Liver (tissue), 3 donors: ENCODE data around the gene WIZ.

Source experiments
- HNF4G ChIP-seq: IDR thresholded peaks from 2 replicates; pipeline ENCODE4 v1.6.1; 2016; ENCODE audit warnings: antibody characterized with exemption
- RXRA ChIP-seq, 2 donors: IDR thresholded peaks; 2 replicates each; pipeline ENCODE4 v1.6.1; 2017 to 2018; ENCODE audit warnings: antibody characterized with exemption in 2 of 2, mild to moderate bottlenecking in 1 of 2
- SP1 ChIP-seq: IDR thresholded peaks from 2 replicates; pipeline ENCODE4 v1.6.1; 2018; ENCODE audit warnings: antibody characterized with exemption, mild to moderate bottlenecking
- TF ChIP-seq, protein P1 (sequence below): fragments of 150-350 bp; IDR thresholded peaks from 2 replicates; pipeline ENCODE4 v1.5.1; 2017; ENCODE audit warnings: improper control_type of control experiment, low read depth, low read length; ENCODE audit not compliant: missing input control
- TF ChIP-seq, protein P2 (sequence below): IDR thresholded peaks from 2 replicates; pipeline ENCODE4 v1.6.1; 2016; ENCODE audit warnings: antibody characterized with exemption
- TF ChIP-seq, protein P3 (sequence below): IDR thresholded peaks from 2 replicates; pipeline ENCODE4 v1.6.1; 2016; ENCODE audit warnings: antibody characterized with exemption
- donor health status: healthy.
- donor health status: healthy.

DNA sequence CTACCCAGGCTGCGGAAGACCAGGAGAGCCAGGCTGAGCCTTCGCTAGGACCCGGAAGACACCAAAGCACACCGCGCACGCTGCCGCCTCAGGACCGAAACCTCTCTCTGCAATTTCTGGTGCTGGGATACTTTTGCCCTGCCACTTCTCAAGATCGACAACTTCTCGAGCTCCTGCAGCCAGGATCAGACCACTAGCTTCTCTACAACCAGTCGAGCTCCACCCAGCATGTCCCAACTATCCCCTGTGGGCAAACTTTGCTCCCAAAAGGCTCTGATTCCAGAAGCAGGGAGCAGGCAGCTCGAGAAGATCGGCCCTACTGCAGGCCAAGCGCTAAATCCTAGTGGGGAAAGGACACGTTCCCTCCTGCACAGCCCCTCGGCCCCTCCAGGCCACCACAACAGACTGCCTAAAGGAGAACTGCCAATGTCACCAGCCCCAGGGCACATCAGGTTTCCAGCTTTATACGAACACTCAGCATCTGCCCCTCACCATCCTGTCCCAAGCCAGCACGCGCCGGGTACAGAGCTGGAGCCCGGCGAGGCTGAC is 71.1 kb downstream of the WIZ start:
- TF ChIP-seq, protein P1, sequence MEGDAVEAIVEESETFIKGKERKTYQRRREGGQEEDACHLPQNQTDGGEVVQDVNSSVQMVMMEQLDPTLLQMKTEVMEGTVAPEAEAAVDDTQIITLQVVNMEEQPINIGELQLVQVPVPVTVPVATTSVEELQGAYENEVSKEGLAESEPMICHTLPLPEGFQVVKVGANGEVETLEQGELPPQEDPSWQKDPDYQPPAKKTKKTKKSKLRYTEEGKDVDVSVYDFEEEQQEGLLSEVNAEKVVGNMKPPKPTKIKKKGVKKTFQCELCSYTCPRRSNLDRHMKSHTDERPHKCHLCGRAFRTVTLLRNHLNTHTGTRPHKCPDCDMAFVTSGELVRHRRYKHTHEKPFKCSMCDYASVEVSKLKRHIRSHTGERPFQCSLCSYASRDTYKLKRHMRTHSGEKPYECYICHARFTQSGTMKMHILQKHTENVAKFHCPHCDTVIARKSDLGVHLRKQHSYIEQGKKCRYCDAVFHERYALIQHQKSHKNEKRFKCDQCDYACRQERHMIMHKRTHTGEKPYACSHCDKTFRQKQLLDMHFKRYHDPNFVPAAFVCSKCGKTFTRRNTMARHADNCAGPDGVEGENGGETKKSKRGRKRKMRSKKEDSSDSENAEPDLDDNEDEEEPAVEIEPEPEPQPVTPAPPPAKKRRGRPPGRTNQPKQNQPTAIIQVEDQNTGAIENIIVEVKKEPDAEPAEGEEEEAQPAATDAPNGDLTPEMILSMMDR = no peak
- no peak for TF ChIP-seq HNF4G
- TF ChIP-seq SP1 = no peak
- peak in 1 of 2 donors; percentile 17 for TF ChIP-seq RXRA (IDR thresholded peaks at IDR 0.05)
- TF ChIP-seq, protein P2, sequence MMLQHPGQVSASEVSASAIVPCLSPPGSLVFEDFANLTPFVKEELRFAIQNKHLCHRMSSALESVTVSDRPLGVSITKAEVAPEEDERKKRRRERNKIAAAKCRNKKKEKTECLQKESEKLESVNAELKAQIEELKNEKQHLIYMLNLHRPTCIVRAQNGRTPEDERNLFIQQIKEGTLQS = no peak
- TF ChIP-seq, protein P3, sequence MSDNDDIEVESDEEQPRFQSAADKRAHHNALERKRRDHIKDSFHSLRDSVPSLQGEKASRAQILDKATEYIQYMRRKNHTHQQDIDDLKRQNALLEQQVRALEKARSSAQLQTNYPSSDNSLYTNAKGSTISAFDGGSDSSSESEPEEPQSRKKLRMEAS = no peak
